Muscle layer of colon (tissue), 2 donors: ENCODE measurements around the gene SNAPC2.

Experiments
- H3K27ac ChIP-seq: one replicate; pipeline ENCODE4 v1.7.0; 2013; ENCODE audit warnings: low read depth, mild to moderate bottlenecking, low read length, moderate library complexity
- H3K27me3 ChIP-seq, 2 donors: one replicate each; pipeline ENCODE4 v1.7.0; 2013; ENCODE audit warnings: low read length in 2 of 2, mild to moderate bottlenecking in 2 of 2; ENCODE audit not compliant: insufficient read depth in 2 of 2, control insufficient read depth in 1 of 2
- H3K36me3 ChIP-seq: one replicate; pipeline ENCODE4 v1.7.0; 2013; ENCODE audit warnings: mild to moderate bottlenecking, low read length; ENCODE audit not compliant: insufficient read depth
- H3K4me1 ChIP-seq: one replicate; pipeline ENCODE4 v1.7.0; 2013; ENCODE audit warnings: mild to moderate bottlenecking, low read length; ENCODE audit not compliant: insufficient read depth
- H3K4me3 ChIP-seq, 2 donors: one replicate each; pipeline ENCODE4 v1.7.0; 2013; ENCODE audit warnings: low read length in 2 of 2, low read depth in 1 of 2, mild to moderate bottlenecking in 1 of 2, moderate library complexity in 1 of 2
- H3K9ac ChIP-seq: one replicate; pipeline ENCODE4 v1.7.0; 2013; ENCODE audit warnings: low read length
- H3K9me3 ChIP-seq: one replicate; pipeline ENCODE4 v1.7.0; 2013; ENCODE audit warnings: mild to moderate bottlenecking, low read length
- donor health status: abdominal sarcoma.
- donor health status: Adenocarcinoma of cecum.

Gene SNAPC2

GRCh38 chr19:7919610-7920518, at the start of gene SNAPC2:
Gene SNAPC2 (plus strand): TSS chr19:7920338. CDS start chr19:7920367, 29 bp downstream.
- peaks cover 18 to 49% of the 10 kb centered on the region in 2 donors for H3K27me3 ChIP-seq
- H3K4me1 ChIP-seq = peaks cover 38% of the 10 kb centered on the region
- H3K4me3 ChIP-seq = peak within 1 kb of the TSS; percentile 44 to 77
- peak within 1 kb of the TSS; percentile 85 for H3K27ac ChIP-seq
- H3K9ac ChIP-seq = peak within 1 kb of the TSS; percentile 70
- H3K9me3 ChIP-seq = no peaks in the 10 kb centered on the region
- peaks cover 16% of the 10 kb centered on the region for H3K36me3 ChIP-seq

DNA sequence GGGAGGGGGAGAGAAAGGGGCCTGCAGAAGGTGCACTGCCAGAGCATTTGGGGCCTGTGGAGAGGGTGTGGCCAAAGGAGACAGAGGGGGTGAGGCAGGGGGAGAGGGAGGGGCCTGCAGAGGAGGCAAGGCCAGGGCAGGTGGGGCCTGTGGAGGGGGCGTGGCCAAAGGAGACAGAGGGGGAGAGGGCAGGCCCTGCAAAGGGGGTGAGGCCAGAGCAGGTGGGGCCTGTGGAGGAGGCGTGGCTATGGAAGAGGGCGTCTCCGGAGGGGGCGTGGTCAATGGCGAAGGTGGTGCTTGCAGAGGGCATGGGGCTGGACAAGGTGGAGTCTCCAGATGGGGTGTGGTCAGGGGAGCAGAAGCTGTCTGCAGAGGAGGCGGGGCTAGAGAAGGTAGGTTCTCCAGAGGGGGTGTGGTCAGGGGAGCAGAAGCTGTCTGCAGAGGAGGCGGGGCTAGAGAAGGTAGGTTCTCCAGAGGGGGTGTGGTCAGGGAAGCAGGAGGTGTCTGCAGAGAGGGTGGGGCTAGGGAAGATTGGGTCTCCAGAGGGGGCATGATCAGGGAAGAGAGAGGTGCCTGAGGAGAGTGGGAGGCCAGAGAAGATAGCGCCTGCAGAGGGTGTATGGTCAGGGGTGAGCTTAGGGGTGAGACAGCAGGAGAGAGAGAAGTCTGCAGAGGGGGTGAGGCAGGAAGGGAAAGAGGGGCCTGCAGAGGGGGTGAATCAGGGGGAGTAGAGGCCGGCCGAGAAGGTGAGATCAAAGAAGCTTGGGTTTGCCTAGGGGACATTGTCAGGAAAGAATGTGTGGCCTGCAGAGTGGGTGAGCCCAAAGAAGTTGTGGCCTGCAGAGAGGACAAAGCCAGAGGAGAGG, 49.3 kb upstream of the SNAPC2 start:
- Histone ChIP-seq H3K36me3 (no peaks in the 10 kb centered on the region), H3K27me3 (peaks cover 0 to 55% of the 10 kb centered on the region in 2 donors), H3K4me1 (peaks cover 18% of the 10 kb centered on the region), H3K9ac (no peak overlapping the region), H3K4me3 (peak overlapping the region in 1 of 2 donors; percentile 43), H3K9me3 (no peaks in the 10 kb centered on the region), H3K27ac (no peak overlapping the region)

- Histone ChIP-seq H3K27ac (peak overlapping the region; percentile 52), H3K4me1 (peaks cover 18% of the 10 kb centered on the region), H3K36me3 (no peaks in the 10 kb centered on the region), H3K9ac (no peak overlapping the region), H3K27me3 (peaks cover 0 to 50% of the 10 kb centered on the region in 2 donors), H3K4me3 (peak overlapping the region in 1 of 2 donors; percentile 43), H3K9me3 (no peaks in the 10 kb centered on the region)
Observed at GRCh38 chr19:7871437-7872305, 48.5 kb upstream of the SNAPC2 start.

- H3K4me1 ChIP-seq = peaks cover 18% of the 10 kb centered on the region
- no peaks in the 10 kb centered on the region for H3K36me3 ChIP-seq
- no peak overlapping the region for H3K27ac ChIP-seq
- no peaks in the 10 kb centered on the region for H3K9me3 ChIP-seq
- H3K27me3 ChIP-seq = peaks cover 0 to 42% of the 10 kb centered on the region in 2 donors
- H3K9ac ChIP-seq = no peak overlapping the region
- H3K4me3 ChIP-seq = peak overlapping the region in 1 of 2 donors; percentile 43
Observed at GRCh38 chr19:7872306-7873204, 47.6 kb upstream of the SNAPC2 start.

GRCh38 chr19:7873304-7874075, 46.6 kb upstream of the SNAPC2 start:
- H3K4me3 ChIP-seq = no peak overlapping the region
- no peak overlapping the region for H3K9ac ChIP-seq
- H3K36me3 ChIP-seq = no peaks in the 10 kb centered on the region
- H3K9me3 ChIP-seq = no peaks in the 10 kb centered on the region
- H3K4me1 ChIP-seq = peaks cover 15% of the 10 kb centered on the region
- H3K27ac ChIP-seq = no peak overlapping the region
- peaks cover 0 to 35% of the 10 kb centered on the region in 2 donors for H3K27me3 ChIP-seq

DNA sequence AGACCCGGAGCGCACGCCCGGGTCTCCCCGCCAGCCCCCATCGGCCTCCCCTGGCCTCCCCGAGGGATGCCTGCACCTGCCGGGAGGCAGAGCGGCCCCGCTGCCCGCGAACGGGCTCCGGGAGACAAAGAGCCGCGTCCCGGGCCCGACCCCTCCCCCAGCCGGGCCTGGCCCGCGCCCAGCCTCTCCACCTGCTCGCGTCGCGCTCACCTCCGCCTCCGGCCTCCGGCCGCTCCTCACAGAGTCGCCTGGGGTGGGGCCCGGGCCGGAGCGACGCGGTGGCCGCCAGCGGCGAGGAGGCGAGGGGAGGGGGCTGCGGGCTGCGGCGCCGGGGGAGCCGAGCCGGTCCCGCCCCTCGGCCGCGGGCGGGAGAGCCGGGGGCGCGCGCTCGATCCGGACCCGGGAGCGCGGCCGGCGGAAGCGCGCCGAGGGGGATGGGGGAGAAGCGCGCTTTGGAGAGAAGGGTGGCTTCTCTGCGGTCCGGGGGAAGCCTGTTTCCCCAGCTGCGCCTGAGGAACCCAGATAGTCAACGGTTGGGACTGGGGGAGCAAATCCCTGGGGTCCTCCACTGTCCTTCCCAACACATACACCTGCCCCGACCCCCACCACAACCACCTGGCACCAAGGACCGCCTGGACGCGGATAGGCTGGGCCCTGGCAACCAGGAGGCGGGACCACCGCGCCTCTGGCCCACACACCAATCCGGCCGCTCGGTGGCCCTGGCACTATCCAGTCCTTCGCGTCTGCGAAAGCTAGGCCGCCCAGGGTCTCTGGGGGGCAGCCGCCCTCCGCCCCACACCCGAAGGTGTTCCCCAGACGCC, 45.9 kb upstream of the SNAPC2 start, which contains the start of gene PRR36:
TSS of gene PRR36 (minus strand) at position 315 of the 821 bp plus-strand sequence. CDS start 701 bp downstream, outside the sequence.
- no peaks in the 10 kb centered on the region for H3K9me3 ChIP-seq
- peaks cover 0 to 32% of the 10 kb centered on the region in 2 donors for H3K27me3 ChIP-seq
- no peak within 1 kb of the TSS for H3K27ac ChIP-seq
- no peak within 1 kb of the TSS for H3K4me3 ChIP-seq
- no peaks in the 10 kb centered on the region for H3K36me3 ChIP-seq
- H3K4me1 ChIP-seq = peaks cover 10% of the 10 kb centered on the region
- H3K9ac ChIP-seq = no peak within 1 kb of the TSS

DNA sequence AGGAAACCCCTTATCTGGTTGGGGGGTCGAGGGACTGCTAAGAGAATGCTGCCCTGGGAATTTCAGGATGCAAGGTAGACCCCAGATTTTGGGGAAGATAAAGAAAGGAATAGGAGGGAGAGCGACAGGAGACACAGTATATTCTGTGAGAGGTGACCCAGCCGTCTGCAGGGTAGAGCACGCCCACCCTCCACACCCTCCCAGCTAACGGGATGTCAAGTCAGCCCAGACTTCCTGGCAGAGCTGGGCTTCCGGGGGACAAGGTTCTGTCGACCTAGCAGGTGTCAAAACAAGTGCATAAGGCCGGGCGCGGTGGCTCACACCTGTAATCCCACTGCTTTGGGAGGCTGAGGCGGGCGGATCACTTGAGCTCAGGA, 45.3 kb upstream of the SNAPC2 start:
- Histone ChIP-seq H3K4me3 (no peak overlapping the region), H3K27me3 (peaks cover 0 to 32% of the 10 kb centered on the region in 2 donors), H3K9ac (no peak overlapping the region), H3K36me3 (no peaks in the 10 kb centered on the region), H3K27ac (no peak overlapping the region), H3K4me1 (peaks cover 10% of the 10 kb centered on the region), H3K9me3 (no peaks in the 10 kb centered on the region)

GRCh38 chr19:7877249-7877836, 42.8 kb upstream of the SNAPC2 start:
- Histone ChIP-seq H3K36me3 (no peaks in the 10 kb centered on the region), H3K27me3 (peaks cover 0 to 25% of the 10 kb centered on the region in 2 donors), H3K4me1 (no peaks in the 10 kb centered on the region), H3K4me3 (no peak overlapping the region), H3K9ac (no peak overlapping the region), H3K27ac (no peak overlapping the region), H3K9me3 (no peaks in the 10 kb centered on the region)
